ENCODE measurements around the gene CDKL1.

- TF ChIP-seq ARNTL (CRISPR knock-in tag; IDR thresholded peaks at IDR 0.05; ENCODE audit: borderline replicate concordance, low read depth) (no peak), ISL1 (CRISPR knock-in tag; IDR thresholded peaks at IDR 0.05) (no peak), CREB5 (CRISPR knock-in tag; IDR thresholded peaks at IDR 0.05; ENCODE audit: low read depth) (no peak), RARB (CRISPR knock-in tag; IDR thresholded peaks at IDR 0.05) (no peak), ZFP30 (CRISPR knock-in tag; IDR thresholded peaks at IDR 0.05) (no peak), ZC3H10 (CRISPR knock-in tag; IDR thresholded peaks at IDR 0.05) (no peak), PATZ1 (CRISPR knock-in tag; IDR thresholded peaks at IDR 0.05; ENCODE audit: borderline replicate concordance) (no peak), ZFP3 (CRISPR knock-in tag; IDR thresholded peaks at IDR 0.05) (no peak)
Observed at GRCh38 chr14:50340045-50340444, 56.6 kb downstream of the CDKL1 start.

All from SK-N-SH treated with all-trans-retinoic acid at 6 μM for 48 hours (cell line).